T-helper 1 cell treated with Interleukin-12 subunit alpha and Interleukin-12 subunit beta and Interleukin-4 antibody, amounts not matched to agents 30 ng/mL and 1 ng/mL, for 36 hours (primary cell): Measurements from ENCODE around the gene GABRR3. TPM values are rescaled to one million over a fixed set of nuclear protein-coding genes. Genes with fewer than 3 reads are reported as not detected.

Experiments used
- intact Hi-C: fragments of 100-400 bp; cut with micrococcal nuclease; formaldehyde crosslinking; loops from one replicate; pipeline ENCODE4 v1.15.1; 2024
- total RNA-seq: library from RNA; stranded (reverse); gene quantifications from 2 replicates; pipeline ENCODE4 v1.2.3, GENCODE V29; 2022

Gene GABRR3
- total RNA-seq, 1 donor from 2014 or later: not detected

GRCh38 chr3:97992547-97993173 lies 42.5 kb downstream of the GABRR3 start:
- intact Hi-C loops: no loop called here

DNA sequence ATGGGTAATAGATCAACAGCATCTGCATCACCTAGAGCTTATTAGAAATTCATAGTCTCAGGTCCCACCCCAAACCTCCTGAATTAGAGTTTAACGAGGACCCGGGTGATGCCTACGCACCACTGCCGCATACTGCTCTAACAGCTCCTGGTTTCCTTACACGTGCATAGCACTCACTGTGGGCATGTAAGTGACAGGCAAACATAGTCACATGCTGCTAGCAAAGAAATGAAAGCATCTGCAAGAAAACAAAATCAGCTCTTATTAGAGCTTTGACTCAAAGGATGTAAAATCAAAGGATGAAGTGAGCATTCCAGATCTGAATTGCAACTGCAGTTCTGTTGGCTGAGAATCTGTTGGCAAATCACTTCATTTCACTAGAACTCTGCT lies 43.8 kb downstream of the GABRR3 start:
- intact Hi-C loops: loop anchor here (1.0 kb wide), 3 partner anchors 9 to 19 kb away; partner anchors contain the start of gene RIOX2

- intact Hi-C loops: loop anchor here (1.0 kb wide), 3 partner anchors 8 to 18 kb away; partner anchors contain the start of gene RIOX2
These were observed 44.4 kb downstream of the GABRR3 start for GRCh38 chr3:97990624-97991292.

GRCh38 chr3:97988784-97989568 lies 46.1 kb downstream of the GABRR3 start:
- intact Hi-C loops: no loop called here

GRCh38 chr3:97987306-97987705 lies 47.8 kb downstream of the GABRR3 start:
- intact Hi-C loops: no loop called here

GRCh38 chr3:97983933-97984491 lies 51.1 kb downstream of the GABRR3 start:
- intact Hi-C loops: loop anchor here (2.0 kb wide), 2 partner anchors 15 to 573 kb away; no protein-coding TSS in a partner anchor

- intact Hi-C loops: loop anchor here (1.0 to 2.0 kb wide), 4 partner anchors 9 to 575 kb away; partner anchors contain the start of gene RIOX2
These were observed 53.2 kb downstream of the GABRR3 start for GRCh38 chr3:97981886-97982285.

DNA sequence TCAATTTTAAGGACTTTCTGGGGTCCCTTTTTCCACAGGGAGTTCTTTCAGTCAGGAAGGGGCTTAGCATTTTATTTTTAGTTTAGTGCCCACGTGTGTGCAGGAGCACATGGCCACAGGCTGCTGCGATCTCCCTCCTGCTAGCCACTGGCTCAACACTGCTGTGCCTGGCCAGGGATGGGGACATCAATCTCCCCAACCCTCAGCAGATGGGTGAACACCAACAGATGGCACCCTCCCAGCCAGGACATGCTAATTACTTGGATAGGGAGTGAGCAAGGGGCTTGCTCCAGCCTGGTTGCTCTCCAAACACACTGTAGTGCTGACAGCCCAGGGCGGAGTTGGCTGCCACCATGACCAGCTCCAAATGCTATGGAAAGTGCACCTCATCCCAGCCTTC lies 55.5 kb downstream of the GABRR3 start:
- intact Hi-C loops: no loop called here

GRCh38 chr3:97975466-97975865 lies 59.6 kb downstream of the GABRR3 start:
- intact Hi-C loops: no loop called here

DNA sequence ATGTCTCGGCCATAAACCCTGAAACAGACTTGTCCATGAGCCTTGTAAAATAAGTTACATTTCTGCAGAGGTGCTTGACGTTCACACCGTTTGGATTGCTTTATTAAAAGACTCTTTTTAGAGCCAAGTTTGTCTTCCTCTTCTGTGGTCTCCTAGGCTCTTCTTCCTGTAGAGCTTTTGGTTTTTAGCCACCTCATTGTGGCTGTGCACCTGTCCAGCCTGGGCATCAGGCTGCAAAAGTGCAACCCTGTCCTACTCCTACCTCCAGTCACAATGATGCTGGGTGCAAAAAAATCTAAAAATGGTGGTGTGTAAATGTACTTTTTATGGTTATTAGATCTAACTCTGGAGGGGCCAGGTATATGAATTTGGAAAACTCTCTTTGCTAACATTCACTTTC lies 60.1 kb downstream of the GABRR3 start:
- intact Hi-C loops: loop anchor here (5.0 kb wide), 2 partner anchors 547 to 927 kb away; partner anchors contain the start of genes CLDND1 and DCBLD2

DNA sequence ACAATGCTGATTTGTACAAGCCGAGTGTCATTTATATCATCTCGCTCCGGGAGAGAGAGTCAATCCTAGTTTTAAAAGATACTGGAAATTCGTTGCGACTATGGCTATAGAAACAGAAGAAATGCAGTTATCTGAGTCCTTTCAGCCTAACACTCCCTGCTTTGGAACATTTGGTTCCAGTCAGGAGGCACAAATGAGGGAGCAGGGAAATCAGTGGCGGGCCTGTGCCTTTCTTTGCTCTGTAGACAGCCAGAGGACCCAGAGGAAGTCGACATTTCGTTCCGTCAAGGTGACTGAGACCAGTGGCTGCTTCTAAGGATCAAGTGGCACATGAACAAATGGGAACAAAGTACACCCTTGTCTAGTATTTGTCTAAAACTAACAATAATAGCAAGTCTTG lies 62.1 kb downstream of the GABRR3 start:
- intact Hi-C loops: loop anchor here (1.0 to 5.0 kb wide), 7 partner anchors 8 to 929 kb away; partner anchors contain the start of genes CLDND1 and DCBLD2

DNA sequence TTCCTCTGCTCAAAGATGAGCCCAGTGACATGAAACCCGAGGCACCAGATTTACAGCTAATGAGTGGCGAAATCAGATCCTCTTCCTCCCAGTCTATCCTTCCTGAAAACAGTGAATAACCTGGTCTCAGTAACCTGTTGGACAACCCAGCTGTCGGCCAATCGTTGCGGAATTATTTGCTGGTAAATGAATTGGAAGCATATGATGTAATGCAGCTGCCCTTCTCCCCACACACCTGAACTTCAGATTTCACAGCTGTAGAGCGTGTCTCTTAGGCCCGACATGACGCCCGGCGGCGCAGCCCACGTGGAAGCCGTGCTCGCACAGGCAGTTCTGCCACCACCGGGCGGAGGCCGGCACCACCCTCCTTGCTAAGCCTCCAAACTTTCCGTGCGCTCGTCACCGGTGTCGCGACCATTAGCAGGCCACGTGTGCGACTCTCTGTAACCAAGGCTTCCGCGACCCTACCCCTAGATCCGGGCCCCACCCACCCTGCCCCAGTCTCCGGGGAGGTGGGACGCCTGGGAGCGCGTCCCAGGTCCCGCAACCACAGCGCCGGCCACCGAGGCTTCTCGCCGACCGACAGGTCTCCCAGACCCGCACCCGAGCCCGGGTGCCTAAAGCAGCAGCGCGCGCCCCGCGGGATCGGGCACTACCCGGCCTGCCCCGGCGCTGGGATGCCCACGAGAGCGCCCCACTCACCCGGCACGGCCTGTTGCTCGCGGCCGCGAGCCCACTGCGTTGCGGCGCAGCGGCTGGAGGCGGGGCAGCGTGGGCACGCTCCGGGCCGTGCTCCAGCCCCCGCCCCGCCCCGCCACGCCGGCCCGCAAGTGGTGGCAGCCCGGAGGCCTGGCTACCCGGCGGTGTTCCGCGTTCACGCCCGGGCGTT lies 63.2 kb downstream of the GABRR3 start, which contains the start of gene RIOX2:
RIOX2 (minus strand) TSS at position 753 of the 889 bp plus-strand sequence. CDS start 4,838 bp downstream, outside the sequence.
- intact Hi-C loops: loop anchor here (1.0 to 5.0 kb wide), 13 partner anchors 9 to 930 kb away; partner anchors contain the start of genes ARL6, CLDND1, CPOX and DCBLD2

DNA sequence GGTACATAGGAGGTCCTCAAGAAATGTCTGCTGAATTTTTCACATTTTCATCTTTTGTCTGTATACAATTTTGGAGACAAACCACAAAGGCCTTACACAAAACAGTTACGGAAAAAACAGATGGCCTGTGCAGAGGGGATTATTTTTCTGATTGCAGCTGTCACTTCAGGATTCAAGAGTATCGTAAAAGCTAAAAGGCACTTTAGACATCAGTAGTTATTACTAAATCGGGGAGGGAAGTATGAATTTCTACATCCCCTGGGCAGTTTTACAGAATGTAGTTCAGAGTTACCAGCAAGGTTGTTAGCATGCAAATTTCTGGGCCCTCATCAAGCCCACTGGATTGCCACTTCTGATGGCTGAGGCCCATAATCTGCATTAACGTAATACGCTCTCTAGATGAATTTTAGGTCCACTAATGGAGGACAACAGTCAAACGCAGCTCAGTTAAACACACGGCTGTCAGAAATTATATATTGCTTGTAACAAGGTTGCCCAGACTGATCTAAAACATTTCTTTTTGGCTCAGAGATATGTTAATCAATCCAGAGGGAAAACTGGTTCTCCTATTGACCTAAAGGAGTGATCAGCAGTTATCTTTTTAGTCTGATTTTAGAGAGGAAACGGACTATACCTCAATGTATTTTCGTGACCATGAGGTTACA lies 64.0 kb downstream of the GABRR3 start:
- intact Hi-C loops: loop anchor here (1.0 to 5.0 kb wide), 8 partner anchors 52 to 931 kb away; partner anchors contain the start of genes ARL6, CLDND1, CPOX and DCBLD2

- intact Hi-C loops: loop anchor here (2.0 to 5.0 kb wide), 3 partner anchors 97 to 932 kb away; partner anchors contain the start of genes CLDND1 and DCBLD2
These were observed 65.0 kb downstream of the GABRR3 start for GRCh38 chr3:97970156-97970555.

- intact Hi-C loops: loop anchor here (2.0 to 10.0 kb wide), 3 partner anchors 13 to 845 kb away; no protein-coding TSS in a partner anchor
These were observed 65.6 kb downstream of the GABRR3 start for GRCh38 chr3:97969541-97969940.

DNA sequence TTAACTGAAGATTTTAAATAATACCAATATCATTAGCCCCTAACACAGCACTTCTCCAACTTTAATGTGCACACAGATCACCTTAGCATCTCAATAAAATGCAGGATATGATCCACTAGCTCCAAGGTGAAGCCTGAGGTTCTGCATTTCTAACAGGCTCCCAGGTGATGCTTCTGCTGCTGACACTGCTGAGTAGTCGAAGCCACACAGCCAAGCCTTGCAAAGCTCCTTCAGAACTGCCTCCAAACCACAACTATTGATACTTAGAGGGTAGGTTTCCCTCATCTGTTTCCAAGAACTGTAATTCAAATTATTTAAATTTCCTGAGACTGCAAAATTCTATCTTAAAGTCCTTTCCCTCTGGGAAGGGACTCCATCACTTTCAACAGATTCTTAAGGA lies 66.7 kb downstream of the GABRR3 start:
- intact Hi-C loops: loop anchor here (2.0 to 10.0 kb wide), 3 partner anchors 14 to 846 kb away; no protein-coding TSS in a partner anchor

DNA sequence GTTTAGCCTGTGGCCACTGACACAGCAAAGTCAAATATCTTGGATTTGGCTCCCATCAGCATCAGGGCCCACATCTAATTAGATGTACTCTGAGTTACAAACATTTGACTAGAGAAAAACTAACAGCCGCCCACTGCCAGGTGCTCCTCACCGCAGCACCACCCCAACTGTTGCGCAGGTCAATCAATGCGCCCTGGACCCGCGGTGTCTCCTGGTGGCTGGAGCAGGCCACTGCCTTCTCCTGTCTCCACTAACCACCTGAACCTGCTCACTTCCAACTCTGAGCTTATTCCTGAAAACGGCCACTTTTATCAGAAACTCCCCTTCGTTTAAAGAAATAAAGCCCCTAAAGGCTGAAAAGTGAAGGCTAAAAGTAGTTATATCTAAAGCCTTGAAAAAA lies 67.1 kb downstream of the GABRR3 start:
- intact Hi-C loops: loop anchor here (2.0 to 10.0 kb wide), 3 partner anchors 15 to 847 kb away; no protein-coding TSS in a partner anchor

DNA sequence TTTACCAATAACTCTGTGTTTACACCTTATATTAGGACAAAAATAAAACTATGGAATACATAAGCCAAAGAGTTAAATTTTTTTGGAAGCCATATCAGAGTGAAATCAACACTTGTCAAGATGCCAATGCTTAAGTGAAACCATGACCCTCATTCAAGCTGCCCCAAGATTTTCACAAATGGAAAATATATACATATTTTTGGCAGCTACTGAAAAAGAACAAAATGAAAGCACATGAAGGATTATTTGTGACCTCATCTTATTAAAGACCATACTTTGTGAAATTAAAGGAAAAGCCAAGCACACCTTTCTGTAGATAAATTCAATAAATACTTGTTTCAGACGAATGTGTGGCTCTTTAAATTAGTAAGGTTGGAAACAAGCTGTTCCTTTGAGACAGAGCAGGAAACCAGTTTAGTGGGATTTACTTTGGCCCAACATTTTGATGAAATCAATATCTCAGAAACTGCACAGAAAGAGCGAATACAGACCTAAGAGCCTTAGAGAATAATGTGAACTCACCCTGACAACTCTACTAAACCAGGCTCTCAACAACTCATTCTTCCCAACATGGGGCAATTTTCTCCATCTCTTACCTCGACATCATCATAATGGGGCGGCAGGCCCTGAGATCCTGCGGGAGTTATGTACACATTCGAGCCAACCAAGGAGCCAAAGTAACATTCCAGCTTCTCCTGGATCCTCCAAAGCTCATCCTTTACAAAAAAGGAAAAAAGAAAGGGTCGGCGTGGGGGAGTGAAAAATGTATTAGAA lies 73.9 kb downstream of the GABRR3 start:
- intact Hi-C loops: loop anchor here (10.0 kb wide), 1 partner anchor 854 kb away; no protein-coding TSS in a partner anchor
